Mesenchymal stem cell (in vitro differentiated cells and primary cell): Measurements from ENCODE around the gene TCAP.

Experiments used
- DNase-seq: peaks from one replicate; pipeline ENCODE4 v3.0.0-alpha.2; 2013
- H2AFZ ChIP-seq: one replicate; pipeline ENCODE4 v1.6.1; 2013; ENCODE audit warnings: low read depth, mild to moderate bottlenecking, control low read depth, inconsistent platforms, low read length, moderate library complexity
- H2AK5ac ChIP-seq: 2 replicates; pipeline ENCODE4 v1.6.1; 2013; ENCODE audit warnings: low read length, moderate library complexity, mild to moderate bottlenecking, inconsistent platforms; ENCODE audit not compliant: severe bottlenecking
- H2BK120ac ChIP-seq: one replicate; pipeline ENCODE4 v1.6.1; 2013; ENCODE audit warnings: low read depth, mild to moderate bottlenecking, inconsistent platforms, low read length, moderate library complexity
- H2BK12ac ChIP-seq, 2 experiments: one replicate each; pipeline ENCODE4 v1.6.1; 2013; ENCODE audit warnings: inconsistent platforms in 2 of 2, low read length in 2 of 2, mild to moderate bottlenecking in 2 of 2, moderate library complexity in 2 of 2, control low read depth in 1 of 2
- H2BK15ac ChIP-seq: one replicate; pipeline ENCODE4 v1.6.1; 2013; ENCODE audit warnings: mild to moderate bottlenecking, low read depth, inconsistent platforms; ENCODE audit not compliant: poor library complexity, severe bottlenecking
- H2BK5ac ChIP-seq: 2 replicates; pipeline ENCODE4 v1.6.1; 2013; ENCODE audit warnings: low read depth, mild to moderate bottlenecking, low read length, control low read depth, inconsistent platforms; ENCODE audit not compliant: poor library complexity, severe bottlenecking
- H3K14ac ChIP-seq, 2 experiments: one replicate each; pipeline ENCODE4 v1.6.1; 2013; ENCODE audit warnings: inconsistent platforms in 2 of 2, low read length in 2 of 2, control low read depth in 1 of 2, mild to moderate bottlenecking in 1 of 2, moderate library complexity in 1 of 2
- H3K18ac ChIP-seq, 2 experiments: one replicate each; pipeline ENCODE4 v1.6.1; 2013; ENCODE audit warnings: inconsistent platforms in 2 of 2, low read length in 2 of 2, control low read depth in 1 of 2, low read depth in 1 of 2, mild to moderate bottlenecking in 1 of 2
- H3K23ac ChIP-seq, 2 experiments: one replicate each; pipeline ENCODE4 v1.6.1; 2013; ENCODE audit warnings: inconsistent platforms in 2 of 2, low read length in 2 of 2, mild to moderate bottlenecking in 2 of 2, moderate library complexity in 2 of 2, control low read depth in 1 of 2
- H3K27ac ChIP-seq: 2 replicates; pipeline ENCODE4 v1.5.1; 2013; ENCODE audit warnings: mild to moderate bottlenecking, moderate library complexity, low read length, control low read depth, inconsistent platforms; ENCODE audit not compliant: poor library complexity, severe bottlenecking
- H3K27me3 ChIP-seq, 2 experiments: 2 replicates each; pipeline versions ENCODE4 v1.6.1 to v1.7.0; 2013; ENCODE audit warnings: low read length in 2 of 2, mild to moderate bottlenecking in 2 of 2, moderate library complexity in 2 of 2, control low read depth in 1 of 2, inconsistent platforms in 1 of 2; ENCODE audit not compliant: control insufficient read depth in 1 of 2, insufficient read depth in 1 of 2
- H3K36me3 ChIP-seq, 2 experiments: 2 replicates each; pipeline versions ENCODE4 v1.6.1 to v1.7.0; 2013; ENCODE audit warnings: low read length in 2 of 2, control low read depth in 1 of 2, inconsistent platforms in 1 of 2, low read depth in 1 of 2, mild to moderate bottlenecking in 1 of 2; ENCODE audit not compliant: insufficient read depth in 2 of 2, control insufficient read depth in 1 of 2
- H3K4ac ChIP-seq, 2 experiments: one replicate each; pipeline ENCODE4 v1.6.1; 2013; ENCODE audit warnings: inconsistent platforms in 2 of 2, low read length in 2 of 2, mild to moderate bottlenecking in 2 of 2, moderate library complexity in 2 of 2, control low read depth in 1 of 2, low read depth in 1 of 2
- H3K4me1 ChIP-seq: 2 replicates; pipeline ENCODE4 v1.6.1; 2013; ENCODE audit warnings: low read depth, low read length, control low read depth; ENCODE audit not compliant: control insufficient read depth, insufficient read depth
- H3K4me2 ChIP-seq: 2 replicates; pipeline ENCODE4 v1.6.1; 2013; ENCODE audit warnings: low read length, mild to moderate bottlenecking, inconsistent platforms; ENCODE audit not compliant: poor library complexity, severe bottlenecking
- H3K4me3 ChIP-seq, 2 experiments: 2 replicates each; pipeline versions ENCODE4 v1.5.1 to v1.7.0; 2013; ENCODE audit warnings: low read length in 2 of 2, mild to moderate bottlenecking in 2 of 2, control low read depth in 1 of 2, low read depth in 1 of 2; ENCODE audit not compliant: insufficient read depth in 1 of 2
- H3K79me1 ChIP-seq: replicated peaks from 2 replicates; pipeline ENCODE4 v1.6.1; 2013; ENCODE audit warnings: mild to moderate bottlenecking, control low read depth, low read length, inconsistent platforms; ENCODE audit not compliant: poor library complexity, severe bottlenecking
- H3K9ac ChIP-seq: 2 replicates; pipeline ENCODE4 v1.7.0; 2013; ENCODE audit warnings: mild to moderate bottlenecking, low read length, moderate library complexity
- H3K9me3 ChIP-seq: 2 replicates; pipeline ENCODE4 v1.7.0; 2013; ENCODE audit warnings: mild to moderate bottlenecking, low read length; ENCODE audit not compliant: control insufficient read depth
- H4K8ac ChIP-seq: one replicate; pipeline ENCODE4 v1.6.1; 2013; ENCODE audit warnings: inconsistent platforms, mild to moderate bottlenecking, low read length, moderate library complexity
- H4K91ac ChIP-seq: one replicate; pipeline ENCODE4 v1.6.1; 2013; ENCODE audit warnings: mild to moderate bottlenecking, low read length, inconsistent platforms
- WGBS: methylation state at CpG from one replicate; pipeline ENCODE4 v1.1.7; 2013; ENCODE audit warnings: mixed read lengths; 5-methylcytosine and 5-hydroxymethylcytosine counted together

TCAP gene

GRCh38 chr17:39627712-39628516, 37.2 kb upstream of the TCAP start:
- Histone ChIP-seq H3K4me3 (peak overlapping the region in 1 of 2 experiments; percentile 9), H2BK15ac (no peak overlapping the region), H2BK12ac (no peak overlapping the region), H2AK5ac (no peak overlapping the region), H4K91ac (no peak overlapping the region), H3K27ac (no peak overlapping the region), H2BK5ac (no peak overlapping the region), H3K4me2 (no peak overlapping the region), H3K23ac (no peak overlapping the region), H3K9me3 (no peaks in the 10 kb centered on the region), H3K18ac (no peak overlapping the region), H3K79me1 (no peaks in the 10 kb centered on the region), H2BK120ac (no peak overlapping the region), H3K4me1 (peaks cover 24% of the 10 kb centered on the region), H3K4ac (no peak overlapping the region), H3K36me3 (no peaks in the 10 kb centered on the region), H3K27me3 (peaks cover 81 to 86% of the 10 kb centered on the region in 2 experiments), H3K14ac (no peak overlapping the region), H4K8ac (no peak overlapping the region), H3K9ac (no peak overlapping the region), H2AFZ (no peak overlapping the region)
- WGBS: 24% methylated on average over 14 of the region's 16 CpGs
- no peak for DNase-seq

GRCh38 chr17:39628655-39629493, 36.3 kb upstream of the TCAP start:
- H2AK5ac ChIP-seq: no peak overlapping the region
- no peak overlapping the region for H4K8ac ChIP-seq
- H3K18ac ChIP-seq: no peak overlapping the region
- 62% methylated on average over 8 of the region's 10 CpGs for WGBS
- no peak overlapping the region for H2BK5ac ChIP-seq
- H3K14ac ChIP-seq: no peak overlapping the region
- H3K23ac ChIP-seq: no peak overlapping the region
- H3K9ac ChIP-seq: no peak overlapping the region
- no peaks in the 10 kb centered on the region for H3K36me3 ChIP-seq
- peaks cover 77 to 82% of the 10 kb centered on the region in 2 experiments for H3K27me3 ChIP-seq
- H3K4ac ChIP-seq: no peak overlapping the region
- no peak overlapping the region for H2BK12ac ChIP-seq
- H3K4me1 ChIP-seq: peaks cover 24% of the 10 kb centered on the region
- H2BK120ac ChIP-seq: no peak overlapping the region
- H3K27ac ChIP-seq: no peak overlapping the region
- H3K79me1 ChIP-seq: no peaks in the 10 kb centered on the region
- no peak overlapping the region for H4K91ac ChIP-seq
- no peaks in the 10 kb centered on the region for H3K9me3 ChIP-seq
- no peak overlapping the region for H3K4me2 ChIP-seq
- DNase-seq: no peak
- no peak overlapping the region for H3K4me3 ChIP-seq
- no peak overlapping the region for H2AFZ ChIP-seq
- H2BK15ac ChIP-seq: no peak overlapping the region

GRCh38 chr17:39629494-39629880, 35.7 kb upstream of the TCAP start:
- 50% methylated on average over 2 of the region's 3 CpGs for WGBS
- no peak for DNase-seq
- Histone ChIP-seq H2BK15ac (no peak overlapping the region), H3K4me3 (no peak overlapping the region), H3K79me1 (no peaks in the 10 kb centered on the region), H3K18ac (no peak overlapping the region), H3K27me3 (peaks cover 74 to 79% of the 10 kb centered on the region in 2 experiments), H2BK5ac (no peak overlapping the region), H3K27ac (no peak overlapping the region), H3K9ac (no peak overlapping the region), H3K4me1 (peaks cover 24% of the 10 kb centered on the region), H4K8ac (no peak overlapping the region), H4K91ac (no peak overlapping the region), H2AFZ (no peak overlapping the region), H2AK5ac (no peak overlapping the region), H3K9me3 (no peaks in the 10 kb centered on the region), H3K23ac (no peak overlapping the region), H2BK12ac (no peak overlapping the region), H3K14ac (no peak overlapping the region), H2BK120ac (no peak overlapping the region), H3K36me3 (no peaks in the 10 kb centered on the region), H3K4me2 (no peak overlapping the region), H3K4ac (no peak overlapping the region)

GRCh38 chr17:39629898-39630297, 35.3 kb upstream of the TCAP start:
- Histone ChIP-seq H3K4me3 (no peak overlapping the region), H2AFZ (no peak overlapping the region), H3K23ac (no peak overlapping the region), H3K18ac (no peak overlapping the region), H3K79me1 (no peaks in the 10 kb centered on the region), H3K14ac (no peak overlapping the region), H2BK15ac (no peak overlapping the region), H4K8ac (no peak overlapping the region), H2BK5ac (no peak overlapping the region), H3K36me3 (no peaks in the 10 kb centered on the region), H2BK12ac (no peak overlapping the region), H3K4ac (no peak overlapping the region), H3K9ac (no peak overlapping the region), H4K91ac (no peak overlapping the region), H2AK5ac (no peak overlapping the region), H3K4me2 (no peak overlapping the region), H3K9me3 (no peaks in the 10 kb centered on the region), H3K27me3 (peaks cover 70 to 75% of the 10 kb centered on the region in 2 experiments), H3K27ac (no peak overlapping the region), H3K4me1 (peaks cover 27% of the 10 kb centered on the region), H2BK120ac (no peak overlapping the region)
- WGBS: 89% methylated on average over 11 of the region's 12 CpGs
- no peak for DNase-seq
